DOHH2 (cell line): Measurements from ENCODE around the gene LDLR.
A peak's percentile ranks its signal among the peaks of the same experiment; 100 is the strongest.

ENCODE experiments used
- H3F3A ChIP-seq: fragments of 200-600 bp; sonication (generic), shearing (Covaris generic); 2 replicates; pipeline ENCODE4 v1.6.0; 2016; ENCODE audit warnings: antibody characterized with exemption, mild to moderate bottlenecking; ENCODE audit not compliant: control insufficient read depth, insufficient read depth
- H3K27ac ChIP-seq: fragments of 200-600 bp; sonication (generic); 2 replicates; pipeline ENCODE4 v1.5.1; 2014; ENCODE audit warnings: low read depth, mild to moderate bottlenecking, low read length, moderate library complexity
- H3K27me3 ChIP-seq: fragments of 200-600 bp; sonication (generic); 2 replicates; pipeline ENCODE4 v1.6.1; 2014; ENCODE audit warnings: mild to moderate bottlenecking, low read length, mixed read lengths; ENCODE audit not compliant: control insufficient read depth
- H3K36me3 ChIP-seq: fragments of 200-600 bp; sonication (generic); 2 replicates; pipeline ENCODE4 v1.6.1; 2014; ENCODE audit warnings: mild to moderate bottlenecking, low read length, moderate library complexity, mixed read lengths; ENCODE audit not compliant: control insufficient read depth
- H3K4me1 ChIP-seq: fragments of 200-600 bp; sonication (generic); 2 replicates; pipeline ENCODE4 v1.6.1; 2014; ENCODE audit warnings: mild to moderate bottlenecking, low read length, mixed read lengths; ENCODE audit not compliant: control insufficient read depth
- H3K4me2 ChIP-seq: fragments of 200-600 bp; sonication (generic); 2 replicates; pipeline ENCODE4 v1.6.0; 2014; ENCODE audit warnings: mild to moderate bottlenecking, low read length, moderate library complexity
- H3K4me3 ChIP-seq: fragments of 200-600 bp; sonication (generic); 2 replicates; pipeline ENCODE4 v1.5.1; 2014; ENCODE audit warnings: mild to moderate bottlenecking, low read length, mixed read lengths
- H3K79me2 ChIP-seq: fragments of 200-600 bp; sonication (generic); 2 replicates; pipeline ENCODE4 v1.6.1; 2014; ENCODE audit warnings: mild to moderate bottlenecking, low read length, mixed read lengths; ENCODE audit not compliant: control insufficient read depth
- H3K9me2 ChIP-seq: fragments of 200-600 bp; sonication (generic); replicated peaks from 2 replicates; pipeline ENCODE4 v1.6.1; 2014; ENCODE audit warnings: mild to moderate bottlenecking, low read length, mixed read lengths; ENCODE audit not compliant: control insufficient read depth
- H3K9me3 ChIP-seq: fragments of 200-600 bp; sonication (generic); 2 replicates; pipeline ENCODE4 v1.6.1; 2014; ENCODE audit warnings: antibody characterized with exemption, low read length, mixed read lengths; ENCODE audit not compliant: control insufficient read depth, insufficient read depth
- H4K20me1 ChIP-seq: fragments of 200-600 bp; sonication (generic); 2 replicates; pipeline ENCODE4 v1.6.0; 2014; ENCODE audit warnings: low read depth, mild to moderate bottlenecking, antibody characterized with exemption, low read length, moderate library complexity; ENCODE audit not compliant: control insufficient read depth, insufficient read depth
- CTCF ChIP-seq: fragments of 200-600 bp; sonication (generic); IDR thresholded peaks from one replicate; pipeline ENCODE4 v1.5.1; 2014; ENCODE audit warnings: antibody characterized with exemption, mild to moderate bottlenecking, low read depth, low read length; ENCODE audit not compliant: poor library complexity, severe bottlenecking
- EZH2phosphoT487 ChIP-seq: fragments of 200-600 bp; sonication (generic); IDR thresholded peaks from 2 replicates; pipeline ENCODE4 v1.6.1; 2017; ENCODE audit warnings: borderline replicate concordance, mild to moderate bottlenecking, antibody characterized with exemption, low read length, moderate library complexity, mixed read lengths

Gene LDLR

DNA sequence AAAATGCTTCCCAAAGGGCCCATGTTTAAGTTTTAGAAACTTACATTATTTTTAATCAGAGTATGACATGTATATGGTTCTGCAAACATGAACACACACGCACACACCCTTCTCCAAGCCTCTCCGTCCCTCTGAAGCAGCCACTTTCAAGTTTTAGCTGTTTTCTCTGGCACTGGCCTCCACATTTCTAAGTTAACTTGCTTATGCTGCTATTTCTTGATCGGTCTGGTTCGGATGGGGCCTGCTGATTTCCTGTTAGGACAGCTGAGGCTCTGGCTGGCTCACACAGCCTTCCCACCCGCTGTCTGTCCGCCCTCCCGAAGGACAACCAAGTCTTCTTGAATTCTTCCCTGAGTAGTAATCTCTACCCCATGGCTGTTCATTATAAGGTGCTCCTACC is 61.9 kb downstream of the LDLR start:
- TF ChIP-seq EZH2phosphoT487 (no peak), CTCF (no peak)
- peaks cover 11% of the 10 kb centered on the region for H3K4me1 ChIP-seq
- H3F3A ChIP-seq: no peaks in the 10 kb centered on the region
- peaks cover 61% of the 10 kb centered on the region for H3K36me3 ChIP-seq
- no peaks in the 10 kb centered on the region for H3K9me3 ChIP-seq
- no peak overlapping the region for H3K27ac ChIP-seq
- H3K79me2 ChIP-seq: peaks cover 62% of the 10 kb centered on the region
- no peak overlapping the region for H3K4me2 ChIP-seq
- no peaks in the 10 kb centered on the region for H3K9me2 ChIP-seq
- peaks cover 4% of the 10 kb centered on the region for H4K20me1 ChIP-seq
- H3K27me3 ChIP-seq: no peaks in the 10 kb centered on the region
- no peak overlapping the region for H3K4me3 ChIP-seq

GRCh38 chr19:11152318-11153062 is 63.2 kb downstream of the LDLR start:
- Histone ChIP-seq H3K4me2 (peak overlapping the region; percentile 16; the same call in 1 of the 2 replicates), H3K36me3 (peaks cover 54% of the 10 kb centered on the region), H3K79me2 (peaks cover 62% of the 10 kb centered on the region), H3K27ac (no peak overlapping the region), H3F3A (no peaks in the 10 kb centered on the region; the same call in 1 of the 2 replicates), H3K4me1 (peaks cover 17% of the 10 kb centered on the region), H3K4me3 (no peak overlapping the region), H3K9me3 (no peaks in the 10 kb centered on the region), H3K27me3 (no peaks in the 10 kb centered on the region), H3K9me2 (no peaks in the 10 kb centered on the region), H4K20me1 (peaks cover 4% of the 10 kb centered on the region)
- TF ChIP-seq CTCF (no peak), EZH2phosphoT487 (no peak)

DNA sequence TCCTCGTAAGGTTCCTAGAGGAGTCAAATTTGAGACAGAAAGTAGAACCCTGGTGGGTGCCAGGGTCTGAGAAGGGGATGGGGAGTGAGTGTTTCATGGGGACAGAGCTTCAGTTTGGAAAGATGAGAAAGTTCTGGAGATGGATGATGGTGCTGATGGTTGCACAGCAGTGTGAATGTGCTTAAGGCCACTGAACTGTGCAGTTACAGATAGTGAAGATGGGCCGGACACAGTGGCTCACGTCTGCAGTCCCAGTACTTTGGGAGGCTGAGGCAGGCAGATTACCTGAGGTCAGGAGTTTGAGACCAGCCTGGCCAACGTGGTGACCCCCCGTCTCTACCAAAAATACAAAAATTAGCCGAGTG is 65.4 kb downstream of the LDLR start:
- TF ChIP-seq CTCF (no peak), EZH2phosphoT487 (no peak)

More for the DNA sequence above, 65.4 kb downstream of the LDLR start:
- peaks cover 52% of the 10 kb centered on the region for H3K79me2 ChIP-seq
- H3K36me3 ChIP-seq: peaks cover 36% of the 10 kb centered on the region
- H3K27me3 ChIP-seq: no peaks in the 10 kb centered on the region
- peaks cover under 1% of the 10 kb centered on the region; the same call in 1 of the 2 replicates for H3F3A ChIP-seq
- no peaks in the 10 kb centered on the region for H3K9me2 ChIP-seq
- peaks cover 4% of the 10 kb centered on the region for H4K20me1 ChIP-seq
- no peaks in the 10 kb centered on the region for H3K9me3 ChIP-seq
- H3K4me1 ChIP-seq: peaks cover 17% of the 10 kb centered on the region
- peak overlapping the region; percentile 66 for H3K27ac ChIP-seq
- H3K4me3 ChIP-seq: peak overlapping the region; percentile 90
- H3K4me2 ChIP-seq: peak overlapping the region; percentile 98
